ENCODE data around the gene TMEM156.

DNA sequence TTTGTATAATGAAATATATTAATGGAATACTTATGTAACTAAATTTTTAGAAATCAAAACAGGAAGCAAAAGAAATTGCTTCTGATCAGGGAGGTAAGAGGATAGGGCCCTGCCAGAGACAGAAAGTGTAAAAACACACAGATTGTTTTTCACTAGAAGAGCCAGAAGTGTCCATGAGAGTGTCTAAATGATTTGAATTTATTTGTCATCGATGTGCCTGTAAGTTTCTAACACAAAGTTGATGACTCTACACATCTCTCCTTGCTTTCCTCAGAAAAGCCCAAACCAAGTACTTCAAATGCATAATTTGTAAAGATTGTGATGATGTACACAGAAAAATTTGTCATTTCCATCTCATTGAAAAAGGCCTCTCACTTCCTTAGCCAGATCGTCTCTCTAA lies 80.6 kb downstream of the TMEM156 start:
- TF ChIP-seq, protein P1, sequence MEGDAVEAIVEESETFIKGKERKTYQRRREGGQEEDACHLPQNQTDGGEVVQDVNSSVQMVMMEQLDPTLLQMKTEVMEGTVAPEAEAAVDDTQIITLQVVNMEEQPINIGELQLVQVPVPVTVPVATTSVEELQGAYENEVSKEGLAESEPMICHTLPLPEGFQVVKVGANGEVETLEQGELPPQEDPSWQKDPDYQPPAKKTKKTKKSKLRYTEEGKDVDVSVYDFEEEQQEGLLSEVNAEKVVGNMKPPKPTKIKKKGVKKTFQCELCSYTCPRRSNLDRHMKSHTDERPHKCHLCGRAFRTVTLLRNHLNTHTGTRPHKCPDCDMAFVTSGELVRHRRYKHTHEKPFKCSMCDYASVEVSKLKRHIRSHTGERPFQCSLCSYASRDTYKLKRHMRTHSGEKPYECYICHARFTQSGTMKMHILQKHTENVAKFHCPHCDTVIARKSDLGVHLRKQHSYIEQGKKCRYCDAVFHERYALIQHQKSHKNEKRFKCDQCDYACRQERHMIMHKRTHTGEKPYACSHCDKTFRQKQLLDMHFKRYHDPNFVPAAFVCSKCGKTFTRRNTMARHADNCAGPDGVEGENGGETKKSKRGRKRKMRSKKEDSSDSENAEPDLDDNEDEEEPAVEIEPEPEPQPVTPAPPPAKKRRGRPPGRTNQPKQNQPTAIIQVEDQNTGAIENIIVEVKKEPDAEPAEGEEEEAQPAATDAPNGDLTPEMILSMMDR (IDR thresholded peaks at IDR 0.05), result no peak
- no peak for TF ChIP-seq POLR2A (IDR thresholded peaks at IDR 0.05)

Measured in esophagus squamous epithelium (tissue), 4 donors.